SKM-1 (cell line): Measurements from ENCODE around the gene PITPNC1.
"Not testable (repeated sequence)": the region's sequence is repeated elsewhere in the genome, so short reads cannot be mapped to it uniquely, and the experiment has no call there.

Experiments
- DNase-seq: peaks from one replicate; lab custom pipeline; 2025; ENCODE audit not compliant: unreplicated experiment; lab: John Stamatoyannopoulos, UW

Gene PITPNC1

GRCh38 chr17:67639979-67640378 lies 262.9 kb downstream of the PITPNC1 start:
- no peak for DNase-seq

- DNase-seq = no peak
Measured at GRCh38 chr17:67642488-67642887, 265.4 kb downstream of the PITPNC1 start.

GRCh38 chr17:67644061-67644460 lies 267.0 kb downstream of the PITPNC1 start:
- DNase-seq = no peak

GRCh38 chr17:67645195-67645594 lies 268.1 kb downstream of the PITPNC1 start:
- DNase-seq = not testable (repeated sequence)

GRCh38 chr17:67646472-67646871 lies 269.4 kb downstream of the PITPNC1 start:
- DNase-seq = no peak

- DNase-seq = no peak
Measured at GRCh38 chr17:67647482-67647881, 270.4 kb downstream of the PITPNC1 start.

- DNase-seq = no peak
Measured at GRCh38 chr17:67648032-67648905, 271.2 kb downstream of the PITPNC1 start.

GRCh38 chr17:67648906-67649295 lies 271.8 kb downstream of the PITPNC1 start:
- not testable (repeated sequence) for DNase-seq

- no peak for DNase-seq
Measured at GRCh38 chr17:67649891-67650290, 272.8 kb downstream of the PITPNC1 start.

GRCh38 chr17:67651218-67651579 lies 274.1 kb downstream of the PITPNC1 start:
- not testable (repeated sequence) for DNase-seq

GRCh38 chr17:67652433-67652832 lies 275.4 kb downstream of the PITPNC1 start:
- no peak for DNase-seq

- DNase-seq = no peak
Measured at GRCh38 chr17:67655478-67656148, 278.5 kb downstream of the PITPNC1 start.

- no peak for DNase-seq
Measured at GRCh38 chr17:67656494-67657203, 279.6 kb downstream of the PITPNC1 start.

GRCh38 chr17:67657596-67657995 lies 280.5 kb downstream of the PITPNC1 start:
- no peak for DNase-seq

- DNase-seq = no peak
Measured at GRCh38 chr17:67658265-67658664, 281.2 kb downstream of the PITPNC1 start.

GRCh38 chr17:67659028-67659427 lies 281.9 kb downstream of the PITPNC1 start:
- no peak for DNase-seq

GRCh38 chr17:67662712-67663111 lies 285.6 kb downstream of the PITPNC1 start:
- DNase-seq = no peak

GRCh38 chr17:67663457-67663856 lies 286.4 kb downstream of the PITPNC1 start:
- no peak for DNase-seq

- DNase-seq = no peak
Measured at GRCh38 chr17:67666028-67666427, 288.9 kb downstream of the PITPNC1 start.

GRCh38 chr17:67666710-67667109 lies 289.6 kb downstream of the PITPNC1 start:
- DNase-seq = no peak

GRCh38 chr17:67671493-67671892 lies 294.4 kb downstream of the PITPNC1 start:
- no peak for DNase-seq
